Measurements from ENCODE around the gene APH1B.

GRCh38 chr15:63256433-63257274 lies 20.8 kb upstream of the APH1B start:
- TF ChIP-seq ZNF274 (IDR thresholded peaks at IDR 0.05; ENCODE audit: low read depth, low read length) (no peak), YY1 (IDR thresholded peaks at IDR 0.05; ENCODE audit: insufficient read depth, insufficient read length) (no peak)
